SK-N-SH treated with all-trans-retinoic acid at 6 μM for 48 hours (cell line): Measurements from ENCODE around the gene CNTNAP2.

Experiments
- ATAC-seq: fragments of 200-7000 bp; cut with Tn5 transposase; 3 replicates; pipeline ENCODE4 v1.9.1; 2020; ENCODE audit warnings: mild to moderate bottlenecking, moderate library complexity
- ARNTL ChIP-seq: fragments of 450-650 bp; formaldehyde crosslinking; IDR thresholded peaks from 2 replicates; pipeline ENCODE4 v1.5.0; 2020; ENCODE audit warnings: low read depth, mild to moderate bottlenecking, moderate library complexity, borderline replicate concordance
- BACH2 ChIP-seq: fragments of 250-450 bp; sonication (Bioruptor Pico); IDR thresholded peaks from 2 replicates; pipeline ENCODE4 v1.9.0; 2021; ENCODE audit warnings: mild to moderate bottlenecking, borderline replicate concordance
- CSDC2 ChIP-seq: fragments of 250-450 bp; sonication (Bioruptor Pico); IDR thresholded peaks from 2 replicates; pipeline ENCODE4 v1.5.0; 2020; ENCODE audit warnings: mild to moderate bottlenecking, moderate library complexity
- ESRRG ChIP-seq: fragments of 250-450 bp; sonication (Bioruptor Pico); IDR thresholded peaks from 2 replicates; pipeline ENCODE4 v1.6.1; 2021; ENCODE audit warnings: mild to moderate bottlenecking
- ISL1 ChIP-seq: fragments of 250-450 bp; sonication (Bioruptor Pico); IDR thresholded peaks from 2 replicates; pipeline ENCODE4 v2.1.2; 2022; ENCODE audit warnings: mild to moderate bottlenecking, moderate library complexity
- OSR1 ChIP-seq: fragments of 250-450 bp; sonication (Bioruptor Pico); IDR thresholded peaks from 2 replicates; pipeline ENCODE4 v1.8.0; 2022; ENCODE audit warnings: moderate library complexity, mild to moderate bottlenecking, inconsistent platforms
- PATZ1 ChIP-seq: fragments of 250-450 bp; sonication (Bioruptor Pico); IDR thresholded peaks from 2 replicates; pipeline ENCODE4 v1.8.0; 2020; ENCODE audit warnings: mild to moderate bottlenecking, moderate library complexity, borderline replicate concordance
- POU6F1 ChIP-seq: fragments of 250-450 bp; sonication (Bioruptor Pico); IDR thresholded peaks from 2 replicates; pipeline ENCODE4 v1.8.0; 2021; ENCODE audit warnings: low read depth, mild to moderate bottlenecking, moderate library complexity, borderline replicate concordance
- PPARA ChIP-seq: fragments of 250-450 bp; sonication (Bioruptor Pico); IDR thresholded peaks from 2 replicates; pipeline ENCODE4 v1.5.0; 2020; ENCODE audit warnings: mild to moderate bottlenecking, borderline replicate concordance
- RARB ChIP-seq: fragments of 250-450 bp; sonication (Bioruptor Pico); IDR thresholded peaks from 2 replicates; pipeline ENCODE4 v1.8.0; 2021; ENCODE audit warnings: mild to moderate bottlenecking, moderate library complexity
- SNAI2 ChIP-seq: fragments of 250-450 bp; sonication (Bioruptor Pico); IDR thresholded peaks from 2 replicates; pipeline ENCODE4 v1.5.0; 2020; ENCODE audit warnings: mild to moderate bottlenecking, moderate library complexity
- TCF4 ChIP-seq: fragments of 250-450 bp; sonication (Bioruptor Pico); IDR thresholded peaks from 2 replicates; pipeline ENCODE4 v1.8.0; 2021; ENCODE audit warnings: mild to moderate bottlenecking, moderate library complexity, borderline replicate concordance
- TSHZ2 ChIP-seq: fragments of 250-450 bp; sonication (Bioruptor Pico); IDR thresholded peaks from 2 replicates; pipeline ENCODE4 v1.5.0; 2020; ENCODE audit warnings: mild to moderate bottlenecking, moderate library complexity
- ZFP3 ChIP-seq: fragments of 250-450 bp; sonication (Bioruptor Pico); IDR thresholded peaks from 2 replicates; pipeline ENCODE4 v1.5.0; 2020; ENCODE audit warnings: mild to moderate bottlenecking, moderate library complexity
- ZFP30 ChIP-seq: fragments of 450-650 bp; formaldehyde crosslinking; IDR thresholded peaks from 2 replicates; pipeline ENCODE4 v1.5.0; 2022; ENCODE audit warnings: mild to moderate bottlenecking, moderate library complexity
- ZNF565 ChIP-seq: fragments of 450-650 bp; formaldehyde crosslinking; conservative IDR thresholded peaks from 2 replicates; pipeline ENCODE4 v1.5.0; 2020; ENCODE audit warnings: low read depth, mild to moderate bottlenecking, moderate library complexity
- ZNF70 ChIP-seq: fragments of 450-650 bp; formaldehyde crosslinking; IDR thresholded peaks from 2 replicates; pipeline ENCODE4 v1.5.0; 2020; ENCODE audit warnings: mild to moderate bottlenecking, moderate library complexity
- ZNF8 ChIP-seq: fragments of 450-650 bp; formaldehyde crosslinking; IDR thresholded peaks from 2 replicates; pipeline ENCODE4 v1.5.0; 2020; ENCODE audit warnings: mild to moderate bottlenecking, moderate library complexity
- TF ChIP-seq, protein P1 (sequence below): fragments of 250-450 bp; sonication (Bioruptor Pico); IDR thresholded peaks from 2 replicates; pipeline ENCODE4 v1.5.1; 2020; ENCODE audit warnings: low read depth, mild to moderate bottlenecking, moderate library complexity
- TF ChIP-seq, protein P2 (sequence below): fragments of 250-450 bp; sonication (Bioruptor Pico); IDR thresholded peaks from 2 replicates; pipeline ENCODE4 v1.5.1; 2021; ENCODE audit warnings: mild to moderate bottlenecking, moderate library complexity

CNTNAP2 gene

DNA sequence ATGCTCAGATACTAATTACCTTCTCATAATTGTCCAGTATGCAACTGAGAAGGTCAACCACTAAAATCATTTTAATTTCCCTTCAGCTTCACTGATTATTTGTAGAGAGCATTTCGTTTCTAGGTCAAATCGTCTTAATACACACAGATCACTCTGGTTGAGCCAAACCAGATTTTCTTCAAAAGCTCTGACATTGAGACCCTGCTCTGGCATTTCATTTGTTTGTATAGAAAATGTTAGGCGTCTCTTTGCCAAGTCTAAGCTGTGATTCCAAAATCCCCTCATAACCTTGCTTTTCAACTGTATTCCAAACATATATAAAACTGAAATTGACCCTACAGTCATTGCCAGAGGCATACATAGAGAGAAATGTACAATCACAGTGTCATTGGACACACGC, 520.0 kb downstream of the CNTNAP2 start:
- TF ChIP-seq CSDC2 (CRISPR knock-in tag) (no peak), SNAI2 (no peak), TCF4 (no peak), RARB (CRISPR knock-in tag) (no peak), PPARA (CRISPR knock-in tag) (no peak), PATZ1 (no peak), ESRRG (CRISPR knock-in tag) (no peak), OSR1 (no peak), POU6F1 (CRISPR knock-in tag) (no peak), ZNF8 (CRISPR knock-in tag) (no peak)
- TF ChIP-seq, all 23 proteins: peak for 0
- no peak for ATAC-seq

DNA sequence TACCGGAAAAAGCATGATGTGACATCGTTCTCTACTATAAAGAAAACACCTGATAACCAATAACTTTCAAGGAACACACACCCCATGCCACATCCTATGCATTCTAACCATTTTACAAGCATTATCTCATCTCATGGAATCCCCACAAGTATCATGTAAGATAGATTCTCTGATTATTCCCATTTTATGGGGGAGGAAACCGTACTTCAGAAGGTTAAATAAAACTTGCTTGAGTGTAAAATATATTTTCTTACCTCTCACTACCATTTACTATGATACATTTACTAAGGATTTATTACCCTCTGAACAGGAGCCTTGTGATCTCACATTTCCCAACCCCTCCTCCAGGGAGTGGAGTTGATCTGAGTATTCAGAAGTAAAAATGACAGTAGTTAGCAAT, 522.7 kb downstream of the CNTNAP2 start:
- TF ChIP-seq TCF4 (no peak), RARB (CRISPR knock-in tag) (no peak)
- TF ChIP-seq, protein P1, sequence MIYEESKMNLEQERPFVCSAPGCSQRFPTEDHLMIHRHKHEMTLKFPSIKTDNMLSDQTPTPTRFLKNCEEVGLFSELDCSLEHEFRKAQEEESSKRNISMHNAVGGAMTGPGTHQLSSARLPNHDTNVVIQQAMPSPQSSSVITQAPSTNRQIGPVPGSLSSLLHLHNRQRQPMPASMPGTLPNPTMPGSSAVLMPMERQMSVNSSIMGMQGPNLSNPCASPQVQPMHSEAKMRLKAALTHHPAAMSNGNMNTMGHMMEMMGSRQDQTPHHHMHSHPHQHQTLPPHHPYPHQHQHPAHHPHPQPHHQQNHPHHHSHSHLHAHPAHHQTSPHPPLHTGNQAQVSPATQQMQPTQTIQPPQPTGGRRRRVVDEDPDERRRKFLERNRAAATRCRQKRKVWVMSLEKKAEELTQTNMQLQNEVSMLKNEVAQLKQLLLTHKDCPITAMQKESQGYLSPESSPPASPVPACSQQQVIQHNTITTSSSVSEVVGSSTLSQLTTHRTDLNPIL (CRISPR knock-in tag): no peak
- TF ChIP-seq, protein P2, sequence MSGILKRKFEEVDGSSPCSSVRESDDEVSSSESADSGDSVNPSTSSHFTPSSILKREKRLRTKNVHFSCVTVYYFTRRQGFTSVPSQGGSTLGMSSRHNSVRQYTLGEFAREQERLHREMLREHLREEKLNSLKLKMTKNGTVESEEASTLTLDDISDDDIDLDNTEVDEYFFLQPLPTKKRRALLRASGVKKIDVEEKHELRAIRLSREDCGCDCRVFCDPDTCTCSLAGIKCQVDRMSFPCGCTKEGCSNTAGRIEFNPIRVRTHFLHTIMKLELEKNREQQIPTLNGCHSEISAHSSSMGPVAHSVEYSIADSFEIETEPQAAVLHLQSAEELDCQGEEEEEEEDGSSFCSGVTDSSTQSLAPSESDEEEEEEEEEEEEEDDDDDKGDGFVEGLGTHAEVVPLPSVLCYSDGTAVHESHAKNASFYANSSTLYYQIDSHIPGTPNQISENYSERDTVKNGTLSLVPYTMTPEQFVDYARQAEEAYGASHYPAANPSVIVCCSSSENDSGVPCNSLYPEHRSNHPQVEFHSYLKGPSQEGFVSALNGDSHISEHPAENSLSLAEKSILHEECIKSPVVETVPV (CRISPR knock-in tag): no peak
- no peak for ATAC-seq

GRCh38 chr7:146641491-146641890, 524.9 kb downstream of the CNTNAP2 start:
- TF ChIP-seq ARNTL (CRISPR knock-in tag): no peak
- TF ChIP-seq ZNF565 (CRISPR knock-in tag): no peak
- no peak for TF ChIP-seq BACH2 (CRISPR knock-in tag)
- TF ChIP-seq ZFP3: no peak
- TF ChIP-seq ZFP30: no peak
- TF ChIP-seq, protein P1 (CRISPR knock-in tag): no peak
- TF ChIP-seq PPARA (CRISPR knock-in tag): no peak
- no peak for ATAC-seq

GRCh38 chr7:146645383-146645976, 528.9 kb downstream of the CNTNAP2 start:
- ATAC-seq: no peak
- TF ChIP-seq, protein P1 (CRISPR knock-in tag): no peak
- TF ChIP-seq ARNTL (CRISPR knock-in tag): no peak

DNA sequence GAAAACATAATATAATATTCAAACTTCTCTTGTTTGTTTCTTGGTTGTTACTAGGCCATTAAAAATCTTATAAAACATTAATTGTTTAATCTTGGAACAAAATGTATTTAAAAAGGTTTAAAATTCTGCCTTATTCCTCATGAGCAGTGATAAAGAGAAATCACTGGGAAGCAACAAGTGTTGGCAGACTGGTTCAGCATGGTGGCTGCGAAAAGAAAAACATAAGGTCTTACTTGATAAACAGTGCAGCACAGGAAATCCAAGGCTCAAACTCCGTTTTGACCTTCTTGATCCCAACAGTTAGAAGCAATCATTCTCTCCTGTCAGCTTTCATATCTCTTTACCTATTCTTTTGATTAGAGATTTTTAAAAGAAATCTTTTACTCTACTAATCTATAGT, 530.8 kb downstream of the CNTNAP2 start:
- no peak for ATAC-seq
- no peak for TF ChIP-seq TCF4
- TF ChIP-seq ZFP30: no peak
- no peak for TF ChIP-seq ISL1 (CRISPR knock-in tag)
- TF ChIP-seq CSDC2 (CRISPR knock-in tag): no peak
- TF ChIP-seq ARNTL (CRISPR knock-in tag): no peak
- no peak for TF ChIP-seq BACH2 (CRISPR knock-in tag)
- no peak for TF ChIP-seq PPARA (CRISPR knock-in tag)
- TF ChIP-seq ESRRG (CRISPR knock-in tag): no peak
- TF ChIP-seq ZNF70 (CRISPR knock-in tag): no peak
- no peak for TF ChIP-seq TSHZ2 (CRISPR knock-in tag)
- TF ChIP-seq ZNF8 (CRISPR knock-in tag): no peak
